Activated naive CD4-positive, alpha-beta T cell treated with anti-CD3 and anti-CD28 coated beads for 36 hours (primary cell): Measurements from ENCODE around the gene KIDINS220. TPM values are rescaled to one million over a fixed set of nuclear protein-coding genes. Genes with fewer than 3 reads are reported as not detected.

Experiments used
- CTCF ChIA-PET: fragments of 350-600 bp; sonication (Branson Sonifier 250); formaldehyde crosslinking; loops from one replicate; lab custom pipeline; 2021; ENCODE audit warnings: antibody characterized with exemption; lab: Charles Lee
- DNase-seq: peaks from one replicate; pipeline ENCODE4 v3.0.0-alpha.2; 2020
- H3K27ac Mint-ChIP-seq: one replicate; pipeline ENCODE4 v1.8.0; 2021; ENCODE audit warnings: mild to moderate bottlenecking, mixed read lengths
- H3K27me3 Mint-ChIP-seq: one replicate; pipeline ENCODE4 v1.8.0; 2021; ENCODE audit warnings: low read depth, mixed read lengths
- H3K36me3 Mint-ChIP-seq: one replicate; pipeline ENCODE4 v1.8.0; 2021; ENCODE audit warnings: low read depth, mixed read lengths
- H3K4me1 Mint-ChIP-seq: one replicate; pipeline ENCODE4 v1.8.0; 2021; ENCODE audit warnings: low read depth, mixed read lengths
- H3K4me3 Mint-ChIP-seq: one replicate; pipeline ENCODE4 v1.8.0; 2021; ENCODE audit warnings: mild to moderate bottlenecking, moderate library complexity, mixed read lengths
- H3K9me3 Mint-ChIP-seq: one replicate; pipeline ENCODE4 v1.8.0; 2021; ENCODE audit warnings: mixed read lengths
- intact Hi-C: fragments of 100-400 bp; cut with micrococcal nuclease; formaldehyde crosslinking; loops from one replicate; pipeline ENCODE4 v1.15.1; 2023
- total RNA-seq, 2 experiments: library from RNA; stranded (reverse); gene quantifications; one replicate each; pipeline ENCODE4 v1.2.3, GENCODE V29; 2021

Gene KIDINS220
- total RNA-seq, 2 experiments from 2014 or later, result 19.3 to 20.5 TPM

GRCh38 chr2:8849327-8849726 lies 11.9 kb upstream of the KIDINS220 start:
- intact Hi-C loops, result no loop called here
- CTCF ChIA-PET, result interaction anchor here (0.7 kb wide), 1 partner anchor 46 kb away, joined by 5 read pairs; no protein-coding TSS in a partner anchor
- peaks cover 13% of the 10 kb centered on the region for H3K27me3 Mint-ChIP-seq

DNA sequence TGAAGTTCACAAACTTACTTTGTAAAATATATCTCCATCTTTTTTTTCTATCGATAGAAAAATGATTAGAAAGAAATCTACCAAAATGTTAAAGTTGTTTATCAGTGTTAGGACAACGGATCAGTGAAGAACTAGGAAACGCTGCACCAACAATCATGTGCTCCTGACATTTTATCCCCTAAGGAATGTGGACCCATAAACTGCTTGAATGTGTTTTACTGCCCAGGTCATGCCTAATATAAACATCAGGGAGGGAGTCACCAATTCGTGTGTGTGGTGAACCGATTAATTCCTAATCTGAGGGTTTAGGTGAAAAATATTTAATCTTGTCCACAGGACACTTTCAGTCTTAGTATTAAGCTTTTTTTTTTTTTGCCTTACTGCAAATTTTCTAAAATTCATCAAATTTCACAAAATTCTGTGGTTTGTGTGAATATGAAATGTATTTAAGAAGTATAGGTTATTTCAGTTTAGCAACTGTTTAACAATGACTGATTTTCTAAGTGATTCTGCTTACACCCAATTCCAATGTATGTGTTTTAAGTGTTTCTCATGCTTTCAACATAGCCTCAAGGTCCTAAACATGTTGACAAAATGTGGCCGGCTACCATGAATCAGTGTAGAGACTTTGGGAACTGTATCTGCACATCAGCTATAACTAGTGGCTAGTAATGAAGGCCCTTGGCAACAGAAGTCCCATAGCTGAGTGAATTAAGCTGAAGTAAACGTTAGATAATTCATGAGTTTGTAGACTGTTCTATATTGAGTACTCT lies 11.1 kb upstream of the KIDINS220 start:
- H3K4me1 Mint-ChIP-seq, result peaks cover 2% of the 10 kb centered on the region
- intact Hi-C loops, result no loop called here
- H3K9me3 Mint-ChIP-seq, result no peaks in the 10 kb centered on the region
- no peak overlapping the region for H3K27ac Mint-ChIP-seq
- peaks cover 13% of the 10 kb centered on the region for H3K27me3 Mint-ChIP-seq
- no peaks in the 10 kb centered on the region for H3K36me3 Mint-ChIP-seq
- no peak overlapping the region for H3K4me3 Mint-ChIP-seq
- CTCF ChIA-PET, result interaction anchor here (0.7 kb wide), 1 partner anchor 45 kb away, joined by 5 read pairs; no protein-coding TSS in a partner anchor
- DNase-seq, result no peak

More at GRCh38 chr2:8849327-8849726, 11.9 kb upstream of the KIDINS220 start:
- Mint-ChIP-seq H3K4me1 (peaks cover 2% of the 10 kb centered on the region), H3K36me3 (no peaks in the 10 kb centered on the region), H3K27ac (no peak overlapping the region), H3K4me3 (no peak overlapping the region), H3K9me3 (no peaks in the 10 kb centered on the region)
- DNase-seq, result no peak

GRCh38 chr2:8847400-8847799 lies 10.0 kb upstream of the KIDINS220 start:
- H3K4me3 Mint-ChIP-seq, result no peak overlapping the region
- intact Hi-C loops, result no loop called here
- H3K27me3 Mint-ChIP-seq, result peaks cover 13% of the 10 kb centered on the region
- no peak overlapping the region for H3K27ac Mint-ChIP-seq
- CTCF ChIA-PET, result interaction anchor here (1.4 kb wide), 1 partner anchor 39 kb away, joined by 3 read pairs; no protein-coding TSS in a partner anchor
- H3K4me1 Mint-ChIP-seq, result peaks cover 2% of the 10 kb centered on the region
- no peaks in the 10 kb centered on the region for H3K9me3 Mint-ChIP-seq
- no peaks in the 10 kb centered on the region for H3K36me3 Mint-ChIP-seq
- DNase-seq, result no peak

DNA sequence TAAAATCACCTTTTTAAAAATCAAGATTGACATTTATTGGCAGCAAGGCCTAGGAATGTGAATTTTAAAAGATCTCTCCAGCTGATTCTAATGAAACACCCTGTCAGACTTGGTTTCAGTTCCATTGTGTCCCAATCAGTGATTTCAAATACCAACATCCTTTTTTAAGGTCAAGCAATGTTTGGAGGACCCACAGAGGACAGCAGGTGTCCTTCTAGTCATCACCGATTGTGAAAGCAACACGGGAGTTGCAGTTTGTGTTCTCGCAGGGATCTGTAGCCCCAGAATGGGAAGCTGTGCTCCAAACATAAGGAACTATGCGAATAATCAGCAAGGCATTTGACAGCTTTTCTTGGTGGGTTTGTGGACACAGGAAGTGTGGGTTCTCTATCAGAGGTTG lies 4.5 kb upstream of the KIDINS220 start:
- no peak overlapping the region for H3K4me3 Mint-ChIP-seq
- H3K9me3 Mint-ChIP-seq, result no peaks in the 10 kb centered on the region
- intact Hi-C loops, result no loop called here
- peaks cover 2% of the 10 kb centered on the region for H3K4me1 Mint-ChIP-seq
- H3K27me3 Mint-ChIP-seq, result peaks cover 13% of the 10 kb centered on the region
- H3K27ac Mint-ChIP-seq, result no peak overlapping the region
- H3K36me3 Mint-ChIP-seq, result peaks cover 2% of the 10 kb centered on the region
- CTCF ChIA-PET, result no interaction called here
- no peak for DNase-seq

GRCh38 chr2:8840475-8841091 lies 3.2 kb upstream of the KIDINS220 start:
- H3K9me3 Mint-ChIP-seq, result no peaks in the 10 kb centered on the region
- H3K4me1 Mint-ChIP-seq, result peaks cover 12% of the 10 kb centered on the region
- H3K27ac Mint-ChIP-seq, result no peak overlapping the region
- no peak for DNase-seq
- H3K27me3 Mint-ChIP-seq, result peaks cover 8% of the 10 kb centered on the region
- CTCF ChIA-PET, result no interaction called here
- H3K4me3 Mint-ChIP-seq, result no peak overlapping the region
- peaks cover 2% of the 10 kb centered on the region for H3K36me3 Mint-ChIP-seq
- intact Hi-C loops, result no loop called here

DNA sequence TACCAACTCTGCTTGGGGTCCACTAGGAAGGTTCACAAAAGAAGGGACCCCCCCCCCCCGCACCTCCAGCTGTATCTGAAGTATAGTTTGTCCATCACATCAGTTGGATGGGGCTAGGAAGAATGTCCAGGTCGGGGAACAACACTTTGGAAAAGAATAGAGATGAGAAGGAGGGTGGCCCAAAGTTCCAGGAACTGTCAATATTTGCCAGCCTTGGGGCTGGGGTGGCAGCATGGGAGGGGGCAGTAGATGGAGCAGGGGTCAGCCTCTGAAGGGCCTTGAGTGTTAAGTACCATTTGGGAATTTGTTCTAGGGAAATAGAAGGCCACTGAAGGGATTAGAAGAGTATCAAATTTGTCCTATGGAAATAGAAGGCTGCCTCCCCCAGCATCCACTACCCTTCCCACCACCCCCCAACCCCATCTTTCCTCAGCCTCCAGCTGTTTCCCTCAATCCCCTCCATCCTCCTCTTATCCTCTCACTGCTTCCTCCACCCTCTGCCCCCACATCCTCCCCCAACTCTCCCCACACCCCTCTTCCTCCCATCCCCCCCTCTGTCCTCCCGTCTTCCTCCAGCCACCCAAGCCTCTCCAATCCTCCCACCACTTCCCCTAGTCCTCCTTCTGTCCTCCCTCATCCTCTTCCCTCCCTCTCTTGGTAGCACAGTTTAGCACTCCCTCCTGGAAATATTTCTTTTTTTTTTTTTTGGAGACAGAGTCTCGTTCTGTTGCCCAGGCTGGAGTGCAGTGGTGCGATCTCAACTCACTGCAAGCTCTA lies 2.0 kb upstream of the KIDINS220 start:
- intact Hi-C loops, result loop anchor here (10.0 kb wide), 1 partner anchor 295 kb away; no protein-coding TSS in a partner anchor
- CTCF ChIA-PET, result no interaction called here
- DNase-seq, result no peak
- Mint-ChIP-seq H3K4me1 (peaks cover 22% of the 10 kb centered on the region), H3K4me3 (no peak overlapping the region), H3K27ac (no peak overlapping the region), H3K9me3 (no peaks in the 10 kb centered on the region), H3K36me3 (peaks cover 2% of the 10 kb centered on the region), H3K27me3 (peaks cover under 1% of the 10 kb centered on the region)

DNA sequence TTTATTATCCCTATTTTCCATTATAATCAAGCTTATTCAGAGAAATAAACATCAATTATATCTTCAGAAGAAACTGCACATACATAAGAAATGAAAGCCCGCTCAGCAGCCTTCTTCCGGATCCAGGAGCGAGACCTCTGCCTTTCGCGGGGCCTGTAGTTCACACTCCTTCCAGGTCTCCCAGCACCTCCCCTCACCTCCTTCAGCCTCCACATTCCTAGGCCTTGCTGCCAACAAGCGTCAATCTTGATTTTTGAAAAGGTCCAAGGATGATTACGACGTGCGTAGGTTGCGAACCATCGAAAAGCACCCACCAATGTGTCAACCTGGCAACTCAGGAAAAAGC lies 355 bp upstream of the KIDINS220 start:
- intact Hi-C loops, result loop anchor here (1.0 to 10.0 kb wide), 3 partner anchors 33 to 293 kb away; no protein-coding TSS in a partner anchor
- H3K4me1 Mint-ChIP-seq, result peaks cover 31% of the 10 kb centered on the region
- DNase-seq, result no peak
- no peaks in the 10 kb centered on the region for H3K27me3 Mint-ChIP-seq
- CTCF ChIA-PET, result no interaction called here
- peak overlapping the region; percentile 100 for H3K4me3 Mint-ChIP-seq
- H3K9me3 Mint-ChIP-seq, result no peaks in the 10 kb centered on the region
- peaks cover 2% of the 10 kb centered on the region for H3K36me3 Mint-ChIP-seq
- H3K27ac Mint-ChIP-seq, result no peak overlapping the region

GRCh38 chr2:8835279-8835678 lies 2.1 kb downstream of the KIDINS220 start:
- intact Hi-C loops, result loop anchor here (10.0 kb wide), 1 partner anchor 290 kb away; no protein-coding TSS in a partner anchor
- no peak overlapping the region for H3K4me3 Mint-ChIP-seq
- no peak overlapping the region for H3K27ac Mint-ChIP-seq
- peaks cover 2% of the 10 kb centered on the region for H3K36me3 Mint-ChIP-seq
- no peaks in the 10 kb centered on the region for H3K27me3 Mint-ChIP-seq
- H3K4me1 Mint-ChIP-seq, result peaks cover 46% of the 10 kb centered on the region
- no peak for DNase-seq
- CTCF ChIA-PET, result no interaction called here
- H3K9me3 Mint-ChIP-seq, result no peaks in the 10 kb centered on the region

DNA sequence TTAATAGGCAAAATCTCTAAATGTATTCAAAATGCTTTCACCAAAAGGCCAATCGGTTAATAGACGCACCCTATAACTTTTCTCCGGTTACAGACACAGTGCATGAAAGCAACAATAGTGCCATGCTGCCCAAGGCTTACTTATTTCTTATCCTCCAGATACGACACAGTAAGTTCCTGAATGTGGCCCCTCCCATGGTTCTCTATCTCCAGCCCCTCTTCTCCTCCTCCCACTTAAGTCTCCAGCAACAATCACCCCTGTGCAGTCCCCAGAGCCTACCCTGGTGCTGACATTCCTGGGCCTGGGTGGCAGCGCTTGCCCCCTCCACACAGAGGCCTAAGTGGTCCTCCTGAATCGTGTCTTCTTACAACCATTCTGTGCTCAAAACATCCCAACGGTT lies 3.6 kb downstream of the KIDINS220 start:
- no peaks in the 10 kb centered on the region for H3K9me3 Mint-ChIP-seq
- H3K36me3 Mint-ChIP-seq, result peaks cover 2% of the 10 kb centered on the region
- H3K27me3 Mint-ChIP-seq, result no peaks in the 10 kb centered on the region
- H3K4me3 Mint-ChIP-seq, result no peak overlapping the region
- peaks cover 52% of the 10 kb centered on the region for H3K4me1 Mint-ChIP-seq
- H3K27ac Mint-ChIP-seq, result no peak overlapping the region
- intact Hi-C loops, result loop anchor here (10.0 kb wide), 1 partner anchor 289 kb away; no protein-coding TSS in a partner anchor
- no peak for DNase-seq
- CTCF ChIA-PET, result interaction anchor here (1.1 kb wide), 1 partner anchor 12 kb away, joined by 3 read pairs; no protein-coding TSS in a partner anchor

- Mint-ChIP-seq H3K27ac (no peak overlapping the region), H3K27me3 (no peaks in the 10 kb centered on the region), H3K4me3 (no peak overlapping the region), H3K4me1 (peaks cover 51% of the 10 kb centered on the region), H3K9me3 (no peaks in the 10 kb centered on the region), H3K36me3 (peaks cover 3% of the 10 kb centered on the region)
- intact Hi-C loops, result loop anchor here (10.0 kb wide), 1 partner anchor 287 kb away; no protein-coding TSS in a partner anchor
- CTCF ChIA-PET, result no interaction called here
- no peak for DNase-seq
Observed at GRCh38 chr2:8831516-8831915, 5.9 kb downstream of the KIDINS220 start.

DNA sequence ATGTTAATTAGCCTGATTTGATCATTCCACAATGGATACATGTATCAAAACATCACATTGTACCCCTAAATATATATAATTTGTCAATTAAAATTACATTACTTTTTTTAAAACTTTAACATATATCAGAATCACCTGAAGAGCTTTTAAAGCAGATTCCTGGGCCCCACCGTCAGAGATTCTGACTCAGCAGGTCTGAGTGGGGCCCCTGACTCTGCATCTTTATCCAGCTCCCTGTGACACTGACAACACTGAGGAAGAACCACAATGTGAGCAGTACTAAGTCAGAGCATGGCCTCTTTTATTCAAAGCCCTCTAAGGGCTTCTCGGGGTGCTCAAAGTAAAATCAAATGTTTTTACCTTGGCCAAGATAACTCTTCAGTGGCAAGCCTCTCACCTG lies 9.7 kb downstream of the KIDINS220 start:
- CTCF ChIA-PET, result no interaction called here
- intact Hi-C loops, result no loop called here
- H3K9me3 Mint-ChIP-seq, result no peaks in the 10 kb centered on the region
- H3K4me1 Mint-ChIP-seq, result peaks cover 23% of the 10 kb centered on the region
- H3K4me3 Mint-ChIP-seq, result no peak overlapping the region
- DNase-seq, result no peak
- no peak overlapping the region for H3K27ac Mint-ChIP-seq
- H3K36me3 Mint-ChIP-seq, result peaks cover 9% of the 10 kb centered on the region
- H3K27me3 Mint-ChIP-seq, result no peaks in the 10 kb centered on the region

GRCh38 chr2:8822218-8822617 lies 15.2 kb downstream of the KIDINS220 start:
- H3K36me3 Mint-ChIP-seq, result peaks cover 11% of the 10 kb centered on the region
- no peaks in the 10 kb centered on the region for H3K4me1 Mint-ChIP-seq
- intact Hi-C loops, result no loop called here
- no peak for DNase-seq
- no peaks in the 10 kb centered on the region for H3K27me3 Mint-ChIP-seq
- no peak overlapping the region for H3K27ac Mint-ChIP-seq
- H3K9me3 Mint-ChIP-seq, result no peaks in the 10 kb centered on the region
- CTCF ChIA-PET, result no interaction called here
- H3K4me3 Mint-ChIP-seq, result no peak overlapping the region
